Stimulated activated CD8-positive, alpha-beta memory T cell treated with anti-CD3 and anti-CD28 coated beads, Interleukin-15, amount 100 ng/mL, for 1 hour (primary cell): ENCODE results near the gene RINL.

Source experiments
- DNase-seq: peaks from one replicate; pipeline ENCODE4 v3.0.0-alpha.2; 2020; ENCODE audit warnings: low read depth

The RINL gene

DNA sequence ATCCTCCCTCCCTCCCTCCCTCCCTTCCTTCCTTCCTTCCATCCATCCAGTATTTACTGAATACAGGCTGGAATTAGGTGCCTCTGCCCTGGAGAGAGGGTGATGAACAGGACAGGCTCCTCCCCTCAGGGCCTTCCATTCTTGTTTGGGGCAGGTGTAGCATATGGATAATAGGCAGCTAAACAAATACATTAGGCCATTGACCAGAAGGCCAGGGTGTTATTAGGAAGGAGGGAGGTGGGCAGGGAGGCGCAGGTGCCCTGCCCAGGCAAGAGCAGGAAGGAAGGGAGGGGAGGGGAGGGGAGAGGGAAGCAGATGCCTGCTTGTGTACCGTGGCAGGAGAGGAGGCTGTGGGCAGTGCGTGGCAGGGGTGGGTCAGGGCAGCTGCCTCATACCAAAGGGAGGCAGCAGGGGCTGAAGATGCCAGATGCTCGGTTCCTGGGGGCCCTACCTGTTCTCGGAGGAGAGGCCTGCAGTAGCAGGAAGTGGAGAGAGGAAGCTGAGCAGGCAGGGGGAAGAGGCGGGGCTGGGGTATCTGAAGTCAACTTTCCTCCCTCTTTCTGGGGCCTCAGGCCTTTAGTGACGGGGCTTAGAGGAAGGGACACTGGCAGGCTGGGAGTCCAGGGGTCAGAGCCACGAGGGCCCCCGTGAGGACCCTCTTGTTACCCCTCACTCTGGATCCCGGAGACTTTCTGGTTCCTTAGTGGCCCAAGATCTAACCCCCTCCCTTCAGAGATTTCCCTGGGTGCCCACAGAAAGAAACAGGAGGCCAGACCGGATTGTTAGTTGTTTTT, at the start of gene RINL:
RINL (minus strand) TSS at position 495 of the 794 bp plus-strand sequence. CDS start 1,533 bp downstream, outside the sequence.
- peak; percentile 41 for DNase-seq

DNA sequence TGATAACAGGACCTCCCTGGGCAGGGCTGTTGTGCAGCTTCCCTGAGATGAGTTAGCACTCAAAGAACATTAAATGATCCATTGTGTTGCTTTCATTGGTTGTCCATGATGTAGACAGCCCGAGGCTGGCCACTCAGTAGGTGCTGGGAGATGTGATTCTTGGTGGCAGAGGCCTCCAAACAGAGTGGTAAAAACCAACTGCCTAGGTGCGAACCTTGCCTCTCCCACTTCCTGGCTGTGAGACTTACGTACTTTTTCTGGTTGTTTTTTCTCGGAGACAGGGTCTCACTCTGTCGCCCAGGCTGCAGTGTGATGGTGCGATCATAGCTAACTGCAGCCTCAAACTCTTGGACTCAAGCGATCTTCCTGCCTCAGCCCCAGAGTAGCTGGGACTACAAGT, 46.3 kb upstream of the RINL start:
- no peak for DNase-seq

DNA sequence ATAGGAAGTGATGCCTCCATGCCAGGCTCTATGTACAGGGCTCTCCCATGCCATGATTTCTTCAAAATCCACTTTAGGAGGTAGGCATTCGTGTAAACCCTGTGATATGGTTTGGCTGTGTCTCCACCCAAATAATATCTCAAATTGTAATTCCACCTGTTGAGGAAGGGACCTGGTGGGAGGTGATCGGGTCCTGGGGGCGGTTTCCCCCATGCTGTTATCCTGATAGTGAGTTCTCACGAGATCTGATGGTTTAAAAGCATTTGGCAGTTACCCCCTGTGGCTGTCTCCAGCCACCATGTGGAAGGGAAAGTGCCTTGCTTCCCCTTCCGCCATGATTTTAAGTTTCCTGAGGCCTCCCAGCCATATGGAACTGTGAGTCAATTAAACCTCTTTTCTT, 44.4 kb upstream of the RINL start:
- DNase-seq: no peak

DNA sequence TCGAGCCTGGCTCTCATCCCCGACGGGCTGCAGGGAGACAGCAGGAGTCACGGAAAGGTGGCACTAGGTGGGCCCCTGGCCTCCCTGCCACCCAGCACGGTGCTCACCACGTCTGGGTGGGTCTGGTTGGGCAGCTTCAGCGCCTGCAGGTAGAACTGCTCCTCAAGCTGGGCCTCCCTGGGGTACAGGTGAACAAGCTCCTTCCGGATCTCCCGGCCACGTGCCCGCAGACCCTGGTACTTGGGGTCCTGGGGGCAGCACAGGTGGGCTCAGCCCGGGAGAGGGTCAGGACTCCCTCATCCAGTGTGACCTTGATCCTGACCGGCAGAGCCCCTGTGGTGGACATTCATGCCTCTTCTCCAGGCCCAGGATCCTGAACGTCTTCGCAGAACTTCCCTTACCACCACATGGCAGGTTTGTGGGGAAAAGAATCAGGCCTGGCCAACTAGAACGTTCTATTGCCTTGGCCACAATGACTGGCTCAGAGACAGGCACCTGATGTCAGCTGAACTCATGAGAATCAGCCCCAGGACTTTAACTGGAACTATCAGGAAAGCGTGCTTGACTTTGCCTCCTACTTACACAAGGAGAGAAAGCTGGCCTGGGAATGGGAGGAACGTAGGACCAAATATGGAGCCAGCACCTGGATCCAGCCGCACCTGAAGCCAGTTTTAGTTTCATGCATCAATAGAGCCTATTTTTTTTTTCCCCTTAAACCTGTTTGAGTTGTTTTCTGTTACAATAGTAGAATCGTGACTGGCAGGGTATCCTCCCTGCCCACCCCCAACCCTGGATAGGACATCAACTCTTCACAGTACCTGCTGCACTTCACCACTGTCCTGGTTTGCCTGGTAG, 43.6 kb upstream of the RINL start:
- DNase-seq: no peak

GRCh38 chr19:38920602-38921419, 42.7 kb upstream of the RINL start:
- DNase-seq: no peak

- DNase-seq: no peak
Observed at GRCh38 chr19:38919837-38920601, 41.9 kb upstream of the RINL start.

- no peak for DNase-seq
Observed at GRCh38 chr19:38918526-38918925, 40.5 kb upstream of the RINL start.

DNA sequence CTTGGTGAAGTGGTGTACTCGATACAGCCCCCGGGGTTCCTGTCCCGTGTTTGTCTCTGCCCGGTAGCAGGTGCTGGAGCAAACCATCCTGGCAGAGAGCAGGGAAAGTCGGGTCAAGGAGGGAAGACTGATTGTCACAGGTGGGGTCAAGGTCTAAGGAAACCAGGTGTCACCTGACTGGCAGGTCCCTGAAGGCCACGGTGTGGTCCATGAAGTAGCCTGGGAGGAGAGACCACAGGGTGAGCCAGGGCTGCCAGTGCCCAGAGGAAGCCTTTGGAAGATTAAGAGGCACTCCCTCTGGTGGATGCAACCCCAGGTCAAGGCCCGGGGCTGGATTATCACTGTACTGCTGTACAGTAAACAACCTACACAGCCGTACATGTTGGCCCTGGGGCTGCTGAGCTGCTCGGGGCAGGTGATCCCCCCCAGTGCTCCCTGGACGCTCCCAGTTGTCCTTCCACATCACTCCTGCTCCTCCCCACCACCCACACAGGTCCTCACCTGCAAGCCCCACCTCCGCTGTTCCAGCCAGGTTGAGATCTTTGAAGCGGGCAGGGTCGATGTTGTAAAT, 39.9 kb upstream of the RINL start:
- DNase-seq: no peak

- DNase-seq: no peak
Observed at GRCh38 chr19:38917516-38917915, 39.4 kb upstream of the RINL start.

- DNase-seq: no peak
Observed at GRCh38 chr19:38915329-38916321, 37.5 kb upstream of the RINL start.

DNA sequence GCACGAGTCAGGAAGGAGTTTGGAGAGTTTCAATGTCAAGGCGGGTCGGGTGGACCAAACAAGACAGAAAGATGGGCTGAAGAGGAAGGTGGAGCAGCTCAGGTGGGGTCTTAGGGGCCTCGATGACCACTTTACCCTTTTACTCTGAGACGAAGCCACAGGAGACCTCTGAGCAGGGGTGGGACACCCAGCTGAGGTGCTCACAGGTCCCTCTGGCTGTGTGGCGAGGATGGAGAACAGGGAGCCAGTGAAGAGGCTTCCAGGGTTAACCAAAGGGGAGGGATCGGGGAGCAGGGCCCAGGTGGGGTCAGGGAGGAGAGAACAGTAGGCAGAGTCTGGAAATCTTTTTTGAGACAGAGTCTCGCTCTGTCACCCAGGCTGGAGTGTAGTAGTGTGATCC, 35.9 kb upstream of the RINL start:
- DNase-seq: no peak

DNA sequence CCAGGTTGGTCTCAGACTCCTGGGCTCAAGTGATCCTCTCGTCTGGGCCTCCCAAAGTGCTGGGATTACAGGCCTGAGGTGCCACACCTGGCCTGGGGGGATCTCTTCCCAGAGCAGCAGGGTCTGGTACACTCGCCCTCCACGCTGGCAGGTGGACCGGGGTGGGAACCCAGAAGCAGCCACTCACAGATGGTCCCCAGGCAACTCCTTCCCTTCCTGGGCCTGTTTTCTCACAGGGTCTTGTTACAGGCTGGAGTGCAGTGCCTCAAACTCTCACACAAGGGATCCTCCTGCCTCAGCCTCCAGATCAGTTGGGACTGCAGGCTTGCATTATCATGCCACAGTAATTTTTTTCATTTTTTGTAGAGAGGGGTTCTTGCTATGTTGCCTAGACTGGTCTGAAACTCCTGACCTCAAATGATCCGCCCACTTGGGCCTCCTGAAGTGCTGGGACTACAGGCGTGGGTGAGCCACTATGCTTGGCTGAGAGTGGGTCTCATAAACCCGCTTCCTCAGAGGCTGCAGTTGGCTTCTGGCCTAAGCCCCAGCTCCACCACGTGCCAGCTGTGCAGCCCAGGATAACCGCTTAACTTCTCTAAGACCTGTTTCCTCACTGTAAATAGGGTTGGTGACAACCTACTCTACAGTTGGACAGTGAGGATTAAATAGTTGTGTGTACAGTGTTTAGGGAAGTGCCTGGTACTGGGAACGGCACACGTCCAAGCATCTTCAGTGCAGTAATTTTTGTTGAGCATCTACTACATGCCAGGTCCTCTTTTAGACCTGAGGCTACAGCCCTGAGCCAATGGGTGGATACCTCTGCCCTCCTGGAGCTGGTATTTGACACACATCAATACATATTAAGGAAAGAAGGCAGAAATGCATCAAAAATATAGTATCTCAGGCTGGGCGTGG, 34.8 kb upstream of the RINL start:
- DNase-seq: no peak

DNA sequence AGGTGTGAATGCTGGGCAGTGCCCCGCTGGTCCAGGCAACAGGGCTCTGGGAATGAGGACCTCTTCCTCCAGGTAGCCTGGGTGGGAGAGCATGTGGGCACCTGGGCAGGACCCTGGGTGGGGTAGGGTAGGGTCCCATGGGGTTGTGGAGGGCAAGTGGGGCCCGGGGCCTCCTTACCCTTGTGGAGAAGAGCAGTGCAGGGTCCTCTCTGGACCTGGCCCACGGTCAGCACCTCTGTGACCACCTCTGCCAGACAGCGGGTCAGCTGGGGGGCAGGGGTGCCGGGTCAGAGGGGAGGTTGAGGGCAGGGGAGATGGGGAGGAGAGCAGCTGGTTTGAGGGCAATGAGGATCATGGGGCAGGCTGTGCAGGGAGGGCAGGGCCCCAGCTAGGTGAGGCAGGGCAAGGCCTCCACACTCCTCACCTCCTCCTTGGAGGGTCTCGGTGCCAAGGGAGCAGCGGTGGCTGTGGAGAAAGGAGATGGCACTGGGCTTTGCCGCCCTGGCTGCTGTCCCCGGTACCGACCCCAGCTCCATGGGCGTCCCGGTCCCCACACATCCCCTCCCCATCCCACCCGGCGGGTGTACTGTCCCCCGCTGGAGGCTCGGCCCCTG, 33.4 kb upstream of the RINL start:
- no peak for DNase-seq

- DNase-seq: no peak
Observed at GRCh38 chr19:38910488-38910887, 32.4 kb upstream of the RINL start.

GRCh38 chr19:38908911-38909310, 30.8 kb upstream of the RINL start:
- no peak for DNase-seq

GRCh38 chr19:38907670-38908069, 29.6 kb upstream of the RINL start:
- no peak for DNase-seq

DNA sequence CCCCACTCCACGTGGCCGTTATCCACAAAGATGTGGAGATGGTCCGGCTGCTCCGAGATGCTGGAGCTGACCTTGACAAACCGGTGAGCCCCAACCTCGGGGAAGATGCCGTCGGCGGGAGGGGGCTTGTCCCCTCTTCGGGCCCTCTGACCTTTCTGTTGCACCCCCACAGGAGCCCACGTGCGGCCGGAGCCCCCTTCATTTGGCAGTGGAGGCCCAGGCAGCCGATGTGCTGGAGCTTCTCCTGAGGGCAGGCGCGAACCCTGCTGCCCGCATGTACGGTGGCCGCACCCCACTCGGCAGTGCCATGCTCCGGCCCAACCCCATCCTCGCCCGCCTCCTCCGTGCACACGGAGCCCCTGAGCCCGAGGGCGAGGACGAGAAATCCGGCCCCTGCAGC, 29.2 kb upstream of the RINL start:
- DNase-seq: no peak

DNA sequence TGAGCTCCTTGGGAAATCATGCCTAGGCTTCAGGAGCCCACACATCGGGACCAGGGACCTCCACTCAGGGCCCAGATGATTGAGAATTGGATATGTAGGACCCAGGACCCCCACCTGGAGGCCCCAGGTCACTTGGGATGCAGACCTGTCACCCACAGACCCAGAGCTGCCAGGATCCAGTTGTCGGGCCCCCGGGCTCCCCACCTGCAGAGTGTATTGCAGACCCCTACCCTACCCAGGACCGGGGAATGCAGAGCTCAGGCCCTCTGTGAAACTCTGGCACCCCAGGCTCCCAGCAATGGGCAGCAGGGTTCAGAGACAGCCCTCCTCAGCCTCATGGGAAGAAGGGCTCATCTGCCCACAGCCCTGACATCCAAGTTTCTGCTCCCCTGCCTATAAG, 27.5 kb upstream of the RINL start:
- no peak for DNase-seq
